HG03565 (cell line): ENCODE results near the gene RANBP2.

Experiments used
- ATAC-seq: cut with Tn5 transposase; IDR thresholded peaks from one replicate; pipeline ENCODE4 v1.9.1; 2021; ENCODE audit warnings: mild to moderate bottlenecking, moderate library complexity; ENCODE audit not compliant: unreplicated experiment

Gene RANBP2

GRCh38 chr2:108833219-108833618 is 113.9 kb downstream of the RANBP2 start:
- ATAC-seq: no peak

GRCh38 chr2:108834620-108835019 is 115.3 kb downstream of the RANBP2 start:
- ATAC-seq: no peak

- ATAC-seq: peak; percentile 55
Observed at GRCh38 chr2:108835040-108835439, 115.8 kb downstream of the RANBP2 start.
